HepG2 (cell line): ENCODE data around the gene NDUFB6. TPM values are rescaled to one million over a fixed set of nuclear protein-coding genes. Genes with fewer than 3 reads are reported as not detected.

Experiments
- ARHGAP35 ChIP-seq: sonication (generic); formaldehyde crosslinking; IDR thresholded peaks from 2 replicates; pipeline ENCODE4 v1.9.0; 2022; ENCODE audit warnings: mild to moderate bottlenecking, inconsistent platforms, moderate library complexity, missing genetic modification reagents, borderline replicate concordance
- ELK4 ChIP-seq: sonication (generic); formaldehyde crosslinking; IDR thresholded peaks from 2 replicates; pipeline ENCODE4 v1.9.0; 2021; ENCODE audit warnings: missing genetic modification reagents, borderline replicate concordance
- GTF2F1 ChIP-seq: fragments of 150-350 bp; IDR thresholded peaks from 2 replicates; pipeline ENCODE4 v1.6.1; 2014; ENCODE audit warnings: low read length
- GTF3A ChIP-seq: sonication (generic); formaldehyde crosslinking; conservative IDR thresholded peaks from 2 replicates; pipeline ENCODE4 v1.4.0; 2020; ENCODE audit warnings: mild to moderate bottlenecking, missing genetic modification reagents
- HBP1 ChIP-seq: IDR thresholded peaks from 2 replicates; pipeline ENCODE4 v1.6.1; 2016; ENCODE audit warnings: low read depth, control low read depth
- HNRNPUL1 ChIP-seq: fragments of 200-400 bp; formaldehyde crosslinking; IDR thresholded peaks from 2 replicates; pipeline ENCODE4 v1.6.1; 2017; ENCODE audit warnings: low read depth, mild to moderate bottlenecking, low read length, moderate library complexity
- SIN3B ChIP-seq: fragments of 150-350 bp; IDR thresholded peaks from 2 replicates; pipeline ENCODE4 v1.6.1; 2014; ENCODE audit warnings: low read length
- SP4 ChIP-seq: sonication (generic); formaldehyde crosslinking; IDR thresholded peaks from 2 replicates; pipeline ENCODE4 v1.8.1; 2023; ENCODE audit warnings: mild to moderate bottlenecking, missing genetic modification reagents
- ZBTB49 ChIP-seq: sonication (generic); formaldehyde crosslinking; IDR thresholded peaks from 2 replicates; pipeline ENCODE4 v1.4.0; 2020; ENCODE audit warnings: missing genetic modification reagents, borderline replicate concordance
- ZKSCAN5 ChIP-seq: sonication (generic); formaldehyde crosslinking; IDR thresholded peaks from 2 replicates; pipeline ENCODE4 v1.5.1; 2020; ENCODE audit warnings: mild to moderate bottlenecking, missing genetic modification reagents
- ZNF512B ChIP-seq: sonication (generic); formaldehyde crosslinking; IDR thresholded peaks from 2 replicates; pipeline ENCODE4 v1.5.1; 2020; ENCODE audit warnings: missing genetic modification reagents, mild to moderate bottlenecking, borderline replicate concordance
- ZNF609 ChIP-seq: sonication (generic); formaldehyde crosslinking; IDR thresholded peaks from 2 replicates; pipeline ENCODE4 v1.4.0; 2020; ENCODE audit warnings: mild to moderate bottlenecking, missing genetic modification reagents, borderline replicate concordance
- ZUFSP ChIP-seq: sonication (generic); formaldehyde crosslinking; IDR thresholded peaks from 2 replicates; pipeline ENCODE4 v1.9.0; 2021; ENCODE audit warnings: missing genetic modification reagents, mild to moderate bottlenecking, borderline replicate concordance
- polyA plus RNA-seq, 8 experiments: library from polyadenylated mRNA; depleted of rRNA in 3 of 8; stranded (reverse) in 7 of 8; unstranded in 1 of 8; fragments of >200 nt; fragmentation: Illumina TruSeq in 4 of 8; extraction: Trizol in 4 of 8; gene quantifications; 2 replicates each; pipeline versions ENCODE4 v1.2.1 to v1.2.3, GENCODE V29; 2011 to 2016; ENCODE audit warnings: low read depth in 4 of 8, missing spikeins in 1 of 8, mixed read lengths in 1 of 8; ENCODE audit not compliant: insufficient read depth in 1 of 8
- total RNA-seq, 5 experiments: library from RNA; depleted of rRNA; stranded (reverse); fragments of >200 nt; fragmentation: Illumina TruSeq; extraction: Trizol; gene quantifications; 2 replicates each; pipeline ENCODE4 v1.2.3, GENCODE V29; 2016; ENCODE audit warnings: low read depth in 1 of 5

NDUFB6 gene
- total and polyA plus RNA-seq, 2 of the 13 experiments (the other 11 are each of a cell fraction or from before 2014, with no cell fraction given): 31.2 to 81.9 TPM

GRCh38 chr9:32596936-32597335 lies 24.0 kb upstream of the NDUFB6 start (continued):
- TF ChIP-seq ZNF609: no peak
- no peak for TF ChIP-seq ZUFSP (CRISPR knock-in tag)
- TF ChIP-seq ZKSCAN5: no peak
- no peak for TF ChIP-seq ZNF512B (CRISPR knock-in tag)
- no peak for TF ChIP-seq HBP1 (CRISPR knock-in tag)
- TF ChIP-seq GTF3A (CRISPR knock-in tag): no peak
- no peak for TF ChIP-seq SP4 (CRISPR knock-in tag)
- TF ChIP-seq ZBTB49: no peak
- no peak for TF ChIP-seq ARHGAP35 (CRISPR knock-in tag)
- TF ChIP-seq HNRNPUL1: no peak
- no peak for TF ChIP-seq ELK4
- TF ChIP-seq SIN3B: no peak
- no peak for TF ChIP-seq GTF2F1
- TF ChIP-seq, all 625 proteins: peak for 0
